ENCODE measurements around the gene MLH3.

The MLH3 gene

GRCh38 chr14:74968811-74969210 lies 82.5 kb downstream of the MLH3 start:
- DNase-seq (ENCODE audit: low read depth in 2 of 3, low spot score in 2 of 3), result no peak

- DNase-seq (ENCODE audit: low read depth in 2 of 3, low spot score in 2 of 3), result no peak
Measured at GRCh38 chr14:74965486-74966153, 85.6 kb downstream of the MLH3 start.

- no peak for DNase-seq (ENCODE audit: low read depth in 2 of 3, low spot score in 2 of 3)
Measured at GRCh38 chr14:74964787-74965485, 86.3 kb downstream of the MLH3 start.
